Measurements from ENCODE around the gene UBR2. TPM values are rescaled to one million over a fixed set of nuclear protein-coding genes. Genes with fewer than 3 reads are reported as not detected.

Gene UBR2
- total and polyA plus RNA-seq, 9 donors, result 13.5 to 22.6 (median 15.3) TPM

DNA sequence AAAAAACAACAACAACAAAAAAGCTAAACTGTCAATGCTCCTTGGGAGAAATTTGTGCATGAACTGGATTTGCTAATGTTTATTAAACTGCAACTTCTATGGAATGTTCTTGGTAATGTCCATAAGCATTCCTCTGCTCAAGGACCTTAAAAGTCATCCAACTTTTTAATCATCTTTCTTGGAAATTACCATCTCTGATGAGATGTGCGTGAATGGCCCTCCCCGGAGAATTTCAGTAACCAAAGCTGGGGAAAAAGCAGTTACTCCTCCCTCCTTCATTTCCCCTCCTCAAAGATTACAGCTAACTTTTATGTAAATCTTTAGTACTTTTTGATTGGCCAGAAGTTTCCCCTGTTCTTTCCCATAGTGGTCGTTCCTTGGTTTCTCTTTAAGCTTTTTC lies 176.9 kb downstream of the UBR2 start:
- H3K4me3 ChIP-seq (ENCODE audit: low read length), result no peak overlapping the region
- no CpG with 5 or more reads among the region's 3 CpGs for WGBS (ENCODE audit: insufficient coverage)
- DNase-seq, result no peak
- peaks cover 14% of the 10 kb centered on the region for H3K4me1 ChIP-seq (ENCODE audit: control insufficient read depth, insufficient read depth, low read length)
- H3K9me3 ChIP-seq (replicated peaks; ENCODE audit: control insufficient read depth, low read depth, low read length), result no peaks in the 10 kb centered on the region
- H3K36me3 ChIP-seq (ENCODE audit: control insufficient read depth, insufficient read depth, low read length), result no peaks in the 10 kb centered on the region
- H3K27ac ChIP-seq (ENCODE audit: low read length), result no peak overlapping the region
- H3K27me3 ChIP-seq (ENCODE audit: control insufficient read depth, insufficient read depth, low read length), result peaks cover 6% of the 10 kb centered on the region

GRCh38 chr6:42742116-42742894 lies 178.5 kb downstream of the UBR2 start:
- no peak for DNase-seq
- H3K9me3 ChIP-seq (replicated peaks; ENCODE audit: control insufficient read depth, low read depth, low read length), result no peaks in the 10 kb centered on the region
- WGBS (ENCODE audit: insufficient coverage), result 65% methylated on average over 5 of the region's 5 CpGs
- H3K4me3 ChIP-seq (ENCODE audit: low read length), result no peak overlapping the region
- no peaks in the 10 kb centered on the region for H3K36me3 ChIP-seq (ENCODE audit: control insufficient read depth, insufficient read depth, low read length)
- no peak overlapping the region for H3K27ac ChIP-seq (ENCODE audit: low read length)
- peaks cover 14% of the 10 kb centered on the region for H3K4me1 ChIP-seq (ENCODE audit: control insufficient read depth, insufficient read depth, low read length)
- H3K27me3 ChIP-seq (ENCODE audit: control insufficient read depth, insufficient read depth, low read length), result peaks cover 4% of the 10 kb centered on the region

Other genes starting within 250 kb of the UBR2 start
- 5.1 TPM for gene TRERF1, start 112.1 kb upstream of the UBR2 start, total RNA-seq
- 10 to 100 TPM in 3 of 8 donors, 1 to 10 TPM in 5; 6.4 to 13.8 (median 9.7) TPM for gene TRERF1, start 112.1 kb upstream of the UBR2 start, polyA plus RNA-seq (ENCODE audit: insufficient read depth in 1 of 8, insufficient read length in 8 of 8, low replicate concordance in 1 of 8)
- 5.3 TPM for gene PRPH2, start 158.6 kb downstream of the UBR2 start, total RNA-seq
- gene PRPH2, start 158.6 kb downstream of the UBR2 start, polyA plus RNA-seq (ENCODE audit: insufficient read depth in 1 of 8, insufficient read length in 8 of 8, low replicate concordance in 1 of 8), result 1 to 10 TPM; 2.1 to 6.2 (median 4.7) TPM
- 27.0 TPM for gene TBCC, start 182.1 kb downstream of the UBR2 start, total RNA-seq
- 10 to 100 TPM; 14.3 to 19.0 (median 16.0) TPM for gene TBCC, start 182.1 kb downstream of the UBR2 start, polyA plus RNA-seq (ENCODE audit: insufficient read depth in 1 of 8, insufficient read length in 8 of 8, low replicate concordance in 1 of 8)
- gene BICRAL, start 218.0 kb downstream of the UBR2 start, total RNA-seq, result 8.1 TPM
- gene BICRAL, start 218.0 kb downstream of the UBR2 start, polyA plus RNA-seq (ENCODE audit: insufficient read depth in 1 of 8, insufficient read length in 8 of 8, low replicate concordance in 1 of 8), result 10 to 100 TPM in 7 of 8 donors, 1 to 10 TPM in 1; 9.9 to 12.8 (median 10.8) TPM